ENCODE data around the gene NCMAP. TPM values are rescaled to one million over a fixed set of nuclear protein-coding genes. Genes with fewer than 3 reads are reported as not detected.

Gene NCMAP
- total and polyA plus RNA-seq, 2 experiments from 2014 or later = 0.17 to 0.23 TPM

DNA sequence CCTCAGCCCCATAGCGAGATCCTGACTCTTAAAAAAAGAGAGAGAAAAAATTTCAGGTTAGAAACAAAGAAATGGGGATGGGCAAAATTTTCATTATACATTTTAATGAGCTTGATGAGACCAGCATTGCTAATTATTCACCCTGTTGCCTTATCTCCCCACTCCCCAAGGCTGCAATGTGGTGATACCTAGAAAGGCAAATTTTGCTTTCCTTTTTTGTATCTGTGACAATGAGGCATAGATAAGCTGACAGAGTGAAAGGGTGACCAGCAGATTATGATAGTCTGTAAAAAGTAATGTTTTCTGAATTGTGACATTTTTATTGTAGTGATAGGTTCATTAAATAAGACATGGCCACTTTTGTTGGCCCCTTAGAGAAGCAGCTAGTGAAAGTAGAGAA, 100.2 kb downstream of the NCMAP start (continued):
- TF ChIP-seq, protein P1, sequence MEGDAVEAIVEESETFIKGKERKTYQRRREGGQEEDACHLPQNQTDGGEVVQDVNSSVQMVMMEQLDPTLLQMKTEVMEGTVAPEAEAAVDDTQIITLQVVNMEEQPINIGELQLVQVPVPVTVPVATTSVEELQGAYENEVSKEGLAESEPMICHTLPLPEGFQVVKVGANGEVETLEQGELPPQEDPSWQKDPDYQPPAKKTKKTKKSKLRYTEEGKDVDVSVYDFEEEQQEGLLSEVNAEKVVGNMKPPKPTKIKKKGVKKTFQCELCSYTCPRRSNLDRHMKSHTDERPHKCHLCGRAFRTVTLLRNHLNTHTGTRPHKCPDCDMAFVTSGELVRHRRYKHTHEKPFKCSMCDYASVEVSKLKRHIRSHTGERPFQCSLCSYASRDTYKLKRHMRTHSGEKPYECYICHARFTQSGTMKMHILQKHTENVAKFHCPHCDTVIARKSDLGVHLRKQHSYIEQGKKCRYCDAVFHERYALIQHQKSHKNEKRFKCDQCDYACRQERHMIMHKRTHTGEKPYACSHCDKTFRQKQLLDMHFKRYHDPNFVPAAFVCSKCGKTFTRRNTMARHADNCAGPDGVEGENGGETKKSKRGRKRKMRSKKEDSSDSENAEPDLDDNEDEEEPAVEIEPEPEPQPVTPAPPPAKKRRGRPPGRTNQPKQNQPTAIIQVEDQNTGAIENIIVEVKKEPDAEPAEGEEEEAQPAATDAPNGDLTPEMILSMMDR (conservative IDR thresholded peaks at IDR 0.05; ENCODE audit: low read depth in 2 of 2) = no peak
- no peak for TF ChIP-seq ZNF114 (CRISPR knock-in tag; IDR thresholded peaks at IDR 0.05)
- TF ChIP-seq STAT1 (IDR thresholded peaks at IDR 0.05; ENCODE audit: unreplicated experiment) = no peak
- TF ChIP-seq NANOG (IDR thresholded peaks at IDR 0.05; ENCODE audit: borderline replicate concordance) = no peak
- no peak for TF ChIP-seq EZH2 (IDR thresholded peaks at IDR 0.05; ENCODE audit: low read depth, unreplicated experiment)
- TF ChIP-seq, protein P2, sequence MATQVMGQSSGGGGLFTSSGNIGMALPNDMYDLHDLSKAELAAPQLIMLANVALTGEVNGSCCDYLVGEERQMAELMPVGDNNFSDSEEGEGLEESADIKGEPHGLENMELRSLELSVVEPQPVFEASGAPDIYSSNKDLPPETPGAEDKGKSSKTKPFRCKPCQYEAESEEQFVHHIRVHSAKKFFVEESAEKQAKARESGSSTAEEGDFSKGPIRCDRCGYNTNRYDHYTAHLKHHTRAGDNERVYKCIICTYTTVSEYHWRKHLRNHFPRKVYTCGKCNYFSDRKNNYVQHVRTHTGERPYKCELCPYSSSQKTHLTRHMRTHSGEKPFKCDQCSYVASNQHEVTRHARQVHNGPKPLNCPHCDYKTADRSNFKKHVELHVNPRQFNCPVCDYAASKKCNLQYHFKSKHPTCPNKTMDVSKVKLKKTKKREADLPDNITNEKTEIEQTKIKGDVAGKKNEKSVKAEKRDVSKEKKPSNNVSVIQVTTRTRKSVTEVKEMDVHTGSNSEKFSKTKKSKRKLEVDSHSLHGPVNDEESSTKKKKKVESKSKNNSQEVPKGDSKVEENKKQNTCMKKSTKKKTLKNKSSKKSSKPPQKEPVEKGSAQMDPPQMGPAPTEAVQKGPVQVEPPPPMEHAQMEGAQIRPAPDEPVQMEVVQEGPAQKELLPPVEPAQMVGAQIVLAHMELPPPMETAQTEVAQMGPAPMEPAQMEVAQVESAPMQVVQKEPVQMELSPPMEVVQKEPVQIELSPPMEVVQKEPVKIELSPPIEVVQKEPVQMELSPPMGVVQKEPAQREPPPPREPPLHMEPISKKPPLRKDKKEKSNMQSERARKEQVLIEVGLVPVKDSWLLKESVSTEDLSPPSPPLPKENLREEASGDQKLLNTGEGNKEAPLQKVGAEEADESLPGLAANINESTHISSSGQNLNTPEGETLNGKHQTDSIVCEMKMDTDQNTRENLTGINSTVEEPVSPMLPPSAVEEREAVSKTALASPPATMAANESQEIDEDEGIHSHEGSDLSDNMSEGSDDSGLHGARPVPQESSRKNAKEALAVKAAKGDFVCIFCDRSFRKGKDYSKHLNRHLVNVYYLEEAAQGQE (IDR thresholded peaks at IDR 0.05; ENCODE audit: unreplicated experiment) = no peak
- TF ChIP-seq JUNB (IDR thresholded peaks at IDR 0.05; ENCODE audit: unreplicated experiment) = no peak

DNA sequence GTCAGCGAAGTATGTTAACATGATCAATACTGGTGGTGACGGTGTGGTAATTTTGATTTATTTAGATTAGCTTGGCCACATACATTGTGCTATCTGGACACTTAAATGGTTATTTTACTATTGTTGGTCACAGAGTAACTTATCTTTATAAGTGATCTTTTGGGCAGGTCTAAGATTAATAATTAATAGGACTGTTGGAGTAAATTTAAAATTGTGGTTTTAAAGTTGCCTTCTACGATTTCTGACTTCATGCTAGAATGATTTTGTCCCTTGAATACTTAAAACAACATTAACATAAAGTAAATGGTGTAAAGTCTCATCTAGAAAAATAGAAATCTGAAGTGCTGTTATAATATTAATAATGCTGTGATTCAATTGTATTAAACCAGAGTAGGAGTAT, 101.9 kb downstream of the NCMAP start:
- H3K9me3 Mint-ChIP-seq = no peaks in the 10 kb centered on the region
- peaks cover 14% of the 10 kb centered on the region; the same call in 1 of the 2 replicates for H3F3A ChIP-seq (replicated peaks; ENCODE audit: low read depth)
- peaks cover 97% of the 10 kb centered on the region for H3K36me3 ChIP-seq (ENCODE audit: insufficient read depth)
- H3K27ac Mint-ChIP-seq = no peak overlapping the region
- no peak overlapping the region for H3K4me3 Mint-ChIP-seq
- H3K27me3 Mint-ChIP-seq (ENCODE audit: insufficient read depth, low read depth, poor library complexity) = no peaks in the 10 kb centered on the region
- no peaks in the 10 kb centered on the region for H3K9me2 ChIP-seq (ENCODE audit: insufficient read depth)
- no peaks in the 10 kb centered on the region for H3K4me1 Mint-ChIP-seq
- no peak overlapping the region for H2AFZ ChIP-seq
- no peak for DNase-seq (ENCODE audit: low spot score)
- no peak for ATAC-seq
- H3K27me3 ChIP-seq (ENCODE audit: insufficient read depth) = no peaks in the 10 kb centered on the region
- no peaks in the 10 kb centered on the region for H3K4me1 ChIP-seq (ENCODE audit: insufficient read depth)
- H3K36me3 Mint-ChIP-seq (ENCODE audit: low read depth) = peaks cover 92% of the 10 kb centered on the region
- no peak overlapping the region for H3K4me3 ChIP-seq
- H3K27ac ChIP-seq (ENCODE audit: low read depth) = no peak overlapping the region
- H3K79me2 ChIP-seq (replicated peaks; ENCODE audit: insufficient read depth) = peaks cover 79% of the 10 kb centered on the region
- peaks cover 35% of the 10 kb centered on the region for H4K20me1 ChIP-seq (replicated peaks; ENCODE audit: insufficient read depth)
- no peak overlapping the region for H3K4me2 ChIP-seq
- TF ChIP-seq CREB1 (CRISPR knock-in tag; IDR thresholded peaks at IDR 0.05; ENCODE audit: low read depth) (no peak), STAT1 (IDR thresholded peaks at IDR 0.05; ENCODE audit: unreplicated experiment) (no peak), EZH2 (IDR thresholded peaks at IDR 0.05; ENCODE audit: low read depth, unreplicated experiment) (no peak), NANOG (IDR thresholded peaks at IDR 0.05; ENCODE audit: borderline replicate concordance) (no peak), JUNB (IDR thresholded peaks at IDR 0.05; ENCODE audit: unreplicated experiment) (no peak), ZNF331 (CRISPR knock-in tag; IDR thresholded peaks at IDR 0.05; ENCODE audit: low read depth) (no peak)
- TF ChIP-seq, protein P2 (IDR thresholded peaks at IDR 0.05; ENCODE audit: unreplicated experiment) = no peak
- TF ChIP-seq, protein P1 (conservative IDR thresholded peaks at IDR 0.05; ENCODE audit: low read depth in 2 of 2) = no peak
- TF ChIP-seq, protein P3, sequence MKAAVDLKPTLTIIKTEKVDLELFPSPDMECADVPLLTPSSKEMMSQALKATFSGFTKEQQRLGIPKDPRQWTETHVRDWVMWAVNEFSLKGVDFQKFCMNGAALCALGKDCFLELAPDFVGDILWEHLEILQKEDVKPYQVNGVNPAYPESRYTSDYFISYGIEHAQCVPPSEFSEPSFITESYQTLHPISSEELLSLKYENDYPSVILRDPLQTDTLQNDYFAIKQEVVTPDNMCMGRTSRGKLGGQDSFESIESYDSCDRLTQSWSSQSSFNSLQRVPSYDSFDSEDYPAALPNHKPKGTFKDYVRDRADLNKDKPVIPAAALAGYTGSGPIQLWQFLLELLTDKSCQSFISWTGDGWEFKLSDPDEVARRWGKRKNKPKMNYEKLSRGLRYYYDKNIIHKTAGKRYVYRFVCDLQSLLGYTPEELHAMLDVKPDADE (IDR thresholded peaks at IDR 0.05) = no peak

All from GM23338 (cell line).